NCI-H1694 treated with DMSO at 0.1 percent for 48 hours (cell line): ENCODE measurements around the gene CD6.
"Not testable (repeated sequence)": the region's sequence is repeated elsewhere in the genome, so short reads cannot be mapped to it uniquely, and the experiment has no call there.

ENCODE experiments used
- DNase-seq: peaks from one replicate; lab custom pipeline; 2025; lab: John Stamatoyannopoulos, UW

CD6 gene

DNA sequence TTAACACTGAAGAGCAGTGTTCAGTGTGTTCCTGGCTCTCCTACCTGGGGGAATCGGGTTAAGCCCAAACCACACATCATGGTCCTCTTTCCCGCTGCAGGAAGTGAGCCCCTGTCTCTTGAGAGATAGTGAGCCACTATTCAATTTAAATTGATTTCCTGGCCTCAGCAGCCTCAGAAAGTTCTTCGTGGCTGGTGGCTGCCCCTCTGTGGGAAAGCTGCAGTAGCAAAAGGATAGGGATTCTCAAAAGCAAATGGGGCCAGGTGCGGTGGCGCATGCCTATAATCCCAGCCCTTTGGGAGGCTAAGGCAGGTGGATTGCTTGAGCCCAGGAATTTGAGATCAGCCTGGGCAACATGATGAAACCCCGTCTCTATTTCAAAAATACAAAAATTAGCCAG lies 81.7 kb downstream of the CD6 start:
- DNase-seq, result no peak

DNA sequence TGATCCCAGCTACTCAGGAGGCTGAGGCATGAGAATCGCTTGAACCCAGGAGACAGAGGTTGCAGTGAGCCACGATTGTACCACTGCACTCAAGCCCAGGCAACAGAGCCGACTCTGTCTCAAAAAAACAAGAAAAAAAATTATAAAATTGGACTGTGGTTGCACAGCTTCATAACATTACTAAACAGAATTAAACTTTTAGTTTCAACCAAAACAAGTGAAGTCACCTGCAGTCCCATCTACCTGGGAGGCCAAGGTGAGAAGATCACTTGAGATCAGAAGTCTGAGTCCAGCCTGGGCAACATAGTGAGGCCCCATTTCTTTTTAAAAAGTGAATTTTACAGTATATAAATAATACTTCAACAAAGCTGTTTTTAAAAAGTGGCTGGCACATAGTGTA lies 83.0 kb downstream of the CD6 start:
- no peak for DNase-seq

DNA sequence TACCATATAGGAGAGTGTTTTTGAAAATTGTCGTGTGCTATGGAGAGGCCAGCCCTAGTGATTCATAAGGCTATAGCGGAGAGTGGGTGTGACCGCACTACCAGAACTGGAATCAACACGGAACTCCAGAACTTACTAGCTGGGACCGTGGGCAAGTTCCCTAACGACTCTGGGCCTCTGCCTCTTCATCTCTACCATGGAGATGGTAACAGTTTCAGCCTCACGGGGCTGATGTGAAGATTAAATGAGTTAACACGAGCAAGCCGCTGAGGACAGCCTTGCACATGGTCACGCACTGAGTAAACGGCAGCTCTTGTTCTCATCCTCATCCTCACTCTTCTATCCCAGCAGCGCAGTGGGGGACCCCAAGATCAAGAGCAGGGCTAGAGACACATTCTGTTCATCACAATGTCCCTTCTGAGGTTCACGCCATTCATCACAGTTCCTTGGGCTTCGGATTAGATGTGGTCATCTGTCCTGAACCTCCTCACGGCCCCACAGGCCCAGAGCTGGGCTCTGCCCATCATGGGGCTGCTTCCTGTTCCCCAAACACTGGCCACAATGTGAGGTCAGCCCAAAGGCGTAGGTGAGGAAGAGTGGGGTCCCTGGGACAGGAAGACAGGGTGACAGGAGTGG lies 83.6 kb downstream of the CD6 start:
- DNase-seq, result no peak

DNA sequence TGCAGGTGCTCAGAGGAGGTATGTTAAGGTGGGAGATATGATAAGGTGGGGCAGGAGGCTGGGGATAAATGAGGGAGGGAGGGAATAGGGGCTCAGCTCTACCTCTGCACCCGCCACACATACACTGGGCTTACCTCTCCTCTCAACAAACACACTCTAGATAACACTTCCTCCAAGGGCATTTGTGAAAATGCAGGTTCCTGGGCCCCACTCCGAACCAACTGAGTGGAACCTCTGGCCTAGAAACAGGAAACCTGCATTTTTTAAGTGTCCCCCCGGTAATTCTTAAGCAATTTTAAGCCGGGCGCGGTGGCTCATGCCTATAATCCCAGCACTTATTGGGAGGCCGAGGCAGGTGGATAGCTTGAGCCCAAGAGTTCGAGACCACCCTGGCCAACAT lies 84.3 kb downstream of the CD6 start:
- no peak for DNase-seq

GRCh38 chr11:61056571-61056970 lies 85.1 kb downstream of the CD6 start:
- no peak for DNase-seq

DNA sequence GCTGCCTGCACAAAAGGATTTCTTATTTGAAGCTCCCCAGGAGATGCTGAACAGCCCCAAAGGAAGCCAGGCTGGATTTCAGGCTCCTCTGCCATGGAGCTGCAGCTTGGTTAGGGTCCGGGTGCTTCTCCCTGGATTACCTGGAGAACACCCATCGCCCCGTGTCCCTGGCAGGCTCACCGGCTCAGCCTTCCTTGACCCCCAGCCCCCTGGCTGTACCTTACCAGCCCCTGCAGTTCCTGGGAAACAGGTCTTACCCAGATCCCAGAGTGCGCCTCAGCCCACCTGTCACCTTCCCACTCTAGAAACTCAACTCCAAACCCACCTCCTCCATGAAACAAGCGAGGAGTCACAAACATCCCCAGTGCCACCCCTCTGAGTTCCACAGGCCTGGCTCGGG lies 85.5 kb downstream of the CD6 start:
- DNase-seq, result no peak

GRCh38 chr11:61057615-61058014 lies 86.1 kb downstream of the CD6 start:
- DNase-seq, result no peak

DNA sequence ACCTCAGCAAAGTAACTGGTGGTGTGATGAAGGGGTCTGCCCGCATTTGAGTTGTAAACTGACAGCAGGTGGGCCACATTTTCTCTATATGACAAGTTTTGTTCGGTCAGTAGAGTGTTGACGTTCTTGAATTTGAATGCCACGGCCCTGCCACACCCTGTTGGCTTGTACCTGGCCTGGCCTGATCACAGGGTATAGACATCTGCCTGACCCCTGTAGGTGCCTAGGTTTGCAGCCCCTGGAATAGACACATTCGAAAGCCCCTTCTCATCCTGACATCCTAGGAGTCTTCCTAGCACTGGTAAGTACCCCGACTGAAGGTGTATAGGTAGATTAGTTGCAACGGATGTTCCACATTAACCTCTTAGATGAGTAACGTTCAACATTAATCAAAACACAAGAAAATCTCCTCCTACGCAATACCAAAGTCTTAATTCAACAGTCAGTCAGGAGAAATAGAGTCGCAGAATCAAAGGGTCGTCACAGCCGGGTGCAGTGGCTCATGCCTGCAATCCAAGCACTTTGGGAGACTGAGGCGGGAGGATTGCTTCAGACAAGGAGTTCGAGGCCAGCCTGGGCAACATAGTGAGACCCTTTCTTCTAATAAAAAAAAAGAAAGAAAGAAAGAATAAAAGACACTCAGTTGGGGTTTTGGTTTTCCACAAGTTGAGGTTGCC lies 87.2 kb downstream of the CD6 start:
- no peak for DNase-seq

- DNase-seq, result no peak
Measured at GRCh38 chr11:61059260-61059752, 87.8 kb downstream of the CD6 start.

- no peak for DNase-seq
Measured at GRCh38 chr11:61061081-61061826, 89.8 kb downstream of the CD6 start.

DNA sequence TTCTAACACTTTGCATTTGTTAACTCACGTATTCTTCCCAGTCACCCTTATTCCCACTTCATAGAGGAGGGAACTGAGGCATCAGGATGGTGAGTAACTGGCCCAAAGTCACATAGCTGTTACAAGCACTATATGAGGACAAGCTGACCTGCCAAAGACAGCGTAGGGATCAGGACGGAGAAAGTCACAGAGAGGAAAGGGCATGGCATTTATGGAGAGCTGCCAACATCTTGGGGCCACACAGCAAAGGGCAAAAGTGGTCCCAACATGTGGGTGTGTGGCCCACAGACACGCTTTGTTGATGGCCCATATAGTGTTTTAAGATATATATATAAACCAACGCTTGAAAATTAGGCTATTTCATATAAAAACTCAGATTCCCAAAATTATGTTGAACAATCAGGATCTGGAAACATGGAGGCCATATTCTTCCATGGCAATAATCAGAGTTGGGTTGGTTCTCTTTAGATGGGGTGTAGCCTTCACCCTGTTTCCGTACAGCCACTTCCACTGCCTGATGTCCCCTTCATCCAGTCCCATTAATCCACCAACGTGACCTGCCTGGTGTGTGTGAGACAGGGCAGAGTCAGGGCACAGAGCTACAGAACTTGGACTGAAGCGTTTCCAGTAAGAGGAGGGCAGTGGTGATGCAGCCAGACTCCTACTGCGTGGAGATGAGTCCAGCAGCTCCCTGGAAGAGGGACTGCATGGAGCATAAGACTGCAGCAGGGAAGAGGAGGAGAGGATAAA lies 90.9 kb downstream of the CD6 start:
- DNase-seq, result no peak

DNA sequence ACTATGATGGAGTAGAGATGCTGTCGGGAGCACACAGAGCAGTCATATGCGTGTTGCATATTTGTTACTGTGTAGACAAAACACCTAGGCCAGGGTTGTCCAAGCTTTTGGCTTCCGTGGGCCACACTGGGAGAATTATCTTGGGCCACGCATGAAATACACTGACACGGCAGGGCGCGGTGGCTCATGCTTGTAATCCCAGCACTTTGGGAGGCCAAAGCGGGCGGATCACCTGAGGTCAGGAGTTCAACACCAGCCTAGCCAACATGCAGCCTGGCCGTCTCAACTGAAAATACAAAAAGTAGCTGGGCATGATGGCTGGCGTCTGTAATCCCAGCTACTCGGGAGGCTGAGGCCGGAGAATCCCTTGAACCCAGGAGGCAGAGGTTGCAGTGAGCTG lies 93.8 kb downstream of the CD6 start:
- not testable (repeated sequence) for DNase-seq

DNA sequence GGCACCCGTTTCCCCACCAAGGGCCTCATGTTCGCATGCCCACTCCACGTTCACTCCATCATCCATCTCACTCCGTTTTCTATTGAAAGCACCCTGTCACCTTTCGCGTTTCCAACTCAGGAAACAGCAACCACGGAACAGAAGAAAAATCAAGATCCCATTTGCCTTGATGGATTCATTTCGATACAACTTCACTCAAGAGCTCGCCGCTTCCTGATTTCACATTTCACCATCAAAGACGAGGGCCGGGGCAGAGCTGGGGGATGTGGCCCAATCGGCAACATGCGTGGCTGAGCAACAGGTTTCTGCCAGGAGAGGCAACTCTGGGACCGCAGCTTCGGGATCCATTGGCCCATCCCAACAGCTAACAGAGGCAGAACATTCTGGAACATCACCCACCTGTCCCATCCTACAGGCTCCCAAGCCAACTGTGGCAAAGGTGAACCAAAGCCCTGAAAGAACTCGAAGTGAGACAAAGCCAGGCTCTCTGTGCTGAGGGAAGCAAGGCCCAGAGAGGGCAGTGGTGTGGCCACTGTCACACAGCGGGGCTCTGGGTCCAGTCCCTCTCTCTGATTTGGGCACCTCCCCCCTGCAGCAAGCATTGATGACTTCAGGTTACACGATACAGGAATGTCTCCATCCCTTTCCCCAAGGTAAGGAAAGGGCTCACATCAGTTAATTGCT lies 94.6 kb downstream of the CD6 start:
- no peak for DNase-seq

DNA sequence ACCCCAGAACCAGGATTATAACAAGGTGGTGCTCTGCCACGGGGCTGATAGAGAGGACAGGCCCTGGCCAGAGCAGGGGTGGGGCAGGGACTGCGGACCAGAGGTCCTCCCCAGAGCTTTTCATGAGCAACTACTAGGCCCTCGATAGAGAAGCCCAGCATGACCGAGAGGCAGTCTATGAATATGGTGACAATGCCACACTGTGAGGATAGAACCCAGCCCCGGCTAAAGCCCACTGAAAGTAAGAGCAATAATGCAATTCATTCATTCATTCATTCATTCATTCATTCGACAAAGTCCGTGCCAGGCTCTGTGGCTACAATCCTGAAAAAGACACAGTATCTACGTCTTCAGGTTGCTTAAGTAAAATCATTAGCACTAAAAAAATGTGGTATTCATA lies 95.2 kb downstream of the CD6 start:
- no peak for DNase-seq

- peak; percentile 60 for DNase-seq
Measured at GRCh38 chr11:61067782-61068446, 96.4 kb downstream of the CD6 start.

DNA sequence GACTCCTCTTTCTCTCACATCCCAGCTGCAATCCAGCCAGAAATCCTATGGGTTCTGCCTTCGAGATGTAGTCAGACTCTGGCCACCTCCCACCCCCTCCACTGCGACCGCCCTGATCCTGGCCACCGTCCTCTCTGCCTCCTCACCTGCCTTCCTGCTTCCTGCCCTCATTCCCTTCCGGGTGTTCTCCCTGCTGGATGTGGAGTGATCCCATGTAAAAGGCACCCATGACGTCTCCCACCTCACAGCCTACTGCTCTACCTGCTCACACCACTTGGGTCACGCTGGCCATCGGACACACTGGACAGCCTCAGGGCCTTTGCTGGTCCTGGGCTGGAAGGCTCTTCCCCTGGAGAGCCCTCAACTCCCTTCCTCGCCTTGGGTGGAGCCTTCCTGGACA lies 97.1 kb downstream of the CD6 start:
- no peak for DNase-seq

DNA sequence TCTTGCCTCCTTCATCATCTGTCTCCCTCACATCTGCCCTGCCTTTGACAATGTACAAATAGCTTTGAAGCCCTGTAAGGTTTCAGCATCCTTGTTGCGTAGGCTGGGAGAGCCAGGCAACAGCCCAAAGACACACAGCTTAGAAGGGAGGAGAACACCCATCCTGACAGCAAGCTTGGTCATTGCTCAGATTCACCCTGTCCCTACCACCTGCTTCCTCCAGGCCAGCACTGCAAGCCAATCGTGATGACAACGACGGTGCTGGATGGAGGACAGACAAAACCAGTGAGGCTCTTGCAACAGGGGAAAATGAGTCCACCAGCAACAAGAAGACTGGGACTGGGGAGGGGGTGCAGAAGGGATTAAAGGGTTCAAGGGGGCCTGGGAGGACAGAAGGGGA lies 97.9 kb downstream of the CD6 start:
- no peak for DNase-seq
